Mesenchymal stem cell (in vitro differentiated cells and primary cell): Measurements from ENCODE around the gene PTGR3.

Experiments
- DNase-seq: peaks from one replicate; pipeline ENCODE4 v3.0.0-alpha.2; 2013
- H2AFZ ChIP-seq: one replicate; pipeline ENCODE4 v1.6.1; 2013; ENCODE audit warnings: low read depth, mild to moderate bottlenecking, control low read depth, inconsistent platforms, low read length, moderate library complexity
- H2AK5ac ChIP-seq: 2 replicates; pipeline ENCODE4 v1.6.1; 2013; ENCODE audit warnings: low read length, moderate library complexity, mild to moderate bottlenecking, inconsistent platforms; ENCODE audit not compliant: severe bottlenecking
- H2BK120ac ChIP-seq: one replicate; pipeline ENCODE4 v1.6.1; 2013; ENCODE audit warnings: low read depth, mild to moderate bottlenecking, inconsistent platforms, low read length, moderate library complexity
- H2BK12ac ChIP-seq, 2 experiments: one replicate each; pipeline ENCODE4 v1.6.1; 2013; ENCODE audit warnings: inconsistent platforms in 2 of 2, low read length in 2 of 2, mild to moderate bottlenecking in 2 of 2, moderate library complexity in 2 of 2, control low read depth in 1 of 2
- H2BK15ac ChIP-seq: one replicate; pipeline ENCODE4 v1.6.1; 2013; ENCODE audit warnings: mild to moderate bottlenecking, low read depth, inconsistent platforms; ENCODE audit not compliant: poor library complexity, severe bottlenecking
- H2BK5ac ChIP-seq: 2 replicates; pipeline ENCODE4 v1.6.1; 2013; ENCODE audit warnings: low read depth, mild to moderate bottlenecking, low read length, control low read depth, inconsistent platforms; ENCODE audit not compliant: poor library complexity, severe bottlenecking
- H3K14ac ChIP-seq, 2 experiments: one replicate each; pipeline ENCODE4 v1.6.1; 2013; ENCODE audit warnings: inconsistent platforms in 2 of 2, low read length in 2 of 2, control low read depth in 1 of 2, mild to moderate bottlenecking in 1 of 2, moderate library complexity in 1 of 2
- H3K18ac ChIP-seq, 2 experiments: one replicate each; pipeline ENCODE4 v1.6.1; 2013; ENCODE audit warnings: inconsistent platforms in 2 of 2, low read length in 2 of 2, control low read depth in 1 of 2, low read depth in 1 of 2, mild to moderate bottlenecking in 1 of 2
- H3K23ac ChIP-seq, 2 experiments: one replicate each; pipeline ENCODE4 v1.6.1; 2013; ENCODE audit warnings: inconsistent platforms in 2 of 2, low read length in 2 of 2, mild to moderate bottlenecking in 2 of 2, moderate library complexity in 2 of 2, control low read depth in 1 of 2
- H3K27ac ChIP-seq: 2 replicates; pipeline ENCODE4 v1.5.1; 2013; ENCODE audit warnings: mild to moderate bottlenecking, moderate library complexity, low read length, control low read depth, inconsistent platforms; ENCODE audit not compliant: poor library complexity, severe bottlenecking
- H3K27me3 ChIP-seq, 2 experiments: 2 replicates each; pipeline versions ENCODE4 v1.6.1 to v1.7.0; 2013; ENCODE audit warnings: low read length in 2 of 2, mild to moderate bottlenecking in 2 of 2, moderate library complexity in 2 of 2, control low read depth in 1 of 2, inconsistent platforms in 1 of 2; ENCODE audit not compliant: control insufficient read depth in 1 of 2, insufficient read depth in 1 of 2
- H3K36me3 ChIP-seq, 2 experiments: 2 replicates each; pipeline versions ENCODE4 v1.6.1 to v1.7.0; 2013; ENCODE audit warnings: low read length in 2 of 2, control low read depth in 1 of 2, inconsistent platforms in 1 of 2, low read depth in 1 of 2, mild to moderate bottlenecking in 1 of 2; ENCODE audit not compliant: insufficient read depth in 2 of 2, control insufficient read depth in 1 of 2
- H3K4ac ChIP-seq, 2 experiments: one replicate each; pipeline ENCODE4 v1.6.1; 2013; ENCODE audit warnings: inconsistent platforms in 2 of 2, low read length in 2 of 2, mild to moderate bottlenecking in 2 of 2, moderate library complexity in 2 of 2, control low read depth in 1 of 2, low read depth in 1 of 2
- H3K4me1 ChIP-seq: 2 replicates; pipeline ENCODE4 v1.6.1; 2013; ENCODE audit warnings: low read depth, low read length, control low read depth; ENCODE audit not compliant: control insufficient read depth, insufficient read depth
- H3K4me2 ChIP-seq: 2 replicates; pipeline ENCODE4 v1.6.1; 2013; ENCODE audit warnings: low read length, mild to moderate bottlenecking, inconsistent platforms; ENCODE audit not compliant: poor library complexity, severe bottlenecking
- H3K4me3 ChIP-seq, 2 experiments: 2 replicates each; pipeline versions ENCODE4 v1.5.1 to v1.7.0; 2013; ENCODE audit warnings: low read length in 2 of 2, mild to moderate bottlenecking in 2 of 2, control low read depth in 1 of 2, low read depth in 1 of 2; ENCODE audit not compliant: insufficient read depth in 1 of 2
- H3K79me1 ChIP-seq: replicated peaks from 2 replicates; pipeline ENCODE4 v1.6.1; 2013; ENCODE audit warnings: mild to moderate bottlenecking, control low read depth, low read length, inconsistent platforms; ENCODE audit not compliant: poor library complexity, severe bottlenecking
- H3K9ac ChIP-seq: 2 replicates; pipeline ENCODE4 v1.7.0; 2013; ENCODE audit warnings: mild to moderate bottlenecking, low read length, moderate library complexity
- H3K9me3 ChIP-seq: 2 replicates; pipeline ENCODE4 v1.7.0; 2013; ENCODE audit warnings: mild to moderate bottlenecking, low read length; ENCODE audit not compliant: control insufficient read depth
- H4K8ac ChIP-seq: one replicate; pipeline ENCODE4 v1.6.1; 2013; ENCODE audit warnings: inconsistent platforms, mild to moderate bottlenecking, low read length, moderate library complexity
- H4K91ac ChIP-seq: one replicate; pipeline ENCODE4 v1.6.1; 2013; ENCODE audit warnings: mild to moderate bottlenecking, low read length, inconsistent platforms
- WGBS: methylation state at CpG from one replicate; pipeline ENCODE4 v1.1.7; 2013; ENCODE audit warnings: mixed read lengths; 5-methylcytosine and 5-hydroxymethylcytosine counted together

The PTGR3 gene

DNA sequence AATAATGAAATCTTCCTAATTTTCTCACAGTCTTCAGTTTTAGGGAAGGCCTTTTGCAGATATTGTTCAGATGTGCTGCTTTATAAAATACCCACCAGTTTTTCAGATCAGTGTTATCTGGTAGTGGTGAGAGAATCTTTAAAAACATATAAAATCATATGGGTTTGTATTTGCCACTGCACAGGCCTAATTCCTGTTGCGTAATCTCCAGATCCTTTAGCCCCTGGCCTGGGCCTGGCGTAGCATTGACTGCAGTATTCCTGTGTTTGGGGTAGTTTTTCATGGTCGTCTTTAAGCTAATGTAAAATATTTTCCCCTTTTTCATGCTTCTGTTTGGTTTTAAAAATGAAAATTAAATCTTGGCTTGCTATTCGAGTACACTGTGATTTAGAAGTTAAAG lies 44.8 kb upstream of the PTGR3 start:
- Histone ChIP-seq H3K4me3 (peak overlapping the region in 1 of 2 experiments; percentile 59), H2BK15ac (no peak overlapping the region), H4K91ac (no peak overlapping the region), H3K79me1 (peaks cover 18% of the 10 kb centered on the region), H3K9me3 (no peaks in the 10 kb centered on the region), H3K4ac (no peak overlapping the region), H3K4me2 (no peak overlapping the region), H2AK5ac (no peak overlapping the region), H2BK5ac (no peak overlapping the region), H3K4me1 (peaks cover 6% of the 10 kb centered on the region), H2AFZ (no peak overlapping the region), H3K23ac (no peak overlapping the region), H3K9ac (peak overlapping the region; percentile 85), H3K36me3 (no peaks in the 10 kb centered on the region), H2BK12ac (no peak overlapping the region), H4K8ac (no peak overlapping the region), H3K27ac (no peak overlapping the region), H3K18ac (no peak overlapping the region), H3K14ac (no peak overlapping the region), H2BK120ac (no peak overlapping the region), H3K27me3 (no peaks in the 10 kb centered on the region)
- WGBS = 83% methylated on average over 4 of the region's 4 CpGs
- peak; percentile 26 for DNase-seq

DNA sequence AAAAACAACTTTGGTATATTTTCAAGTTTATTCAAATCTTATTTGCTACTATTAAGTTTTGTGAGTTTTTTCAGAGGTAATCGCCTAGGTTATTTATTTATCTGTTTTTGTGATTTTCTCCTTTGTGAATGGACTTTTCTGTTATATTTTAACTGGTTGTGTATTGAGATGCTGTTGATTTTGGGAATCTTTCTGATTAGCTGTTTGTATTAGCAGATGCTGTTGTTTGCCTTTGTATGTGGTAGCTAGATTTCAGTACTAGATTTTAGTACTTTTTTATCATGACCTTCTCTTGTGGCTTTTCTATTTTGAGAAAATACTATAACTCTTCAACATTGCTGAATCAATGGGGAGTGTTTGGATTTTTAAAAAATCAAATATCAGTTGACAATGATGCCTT lies 44.1 kb upstream of the PTGR3 start:
- Histone ChIP-seq H2AFZ (no peak overlapping the region), H3K23ac (no peak overlapping the region)
- WGBS = 100% methylated on average over 1 of the region's 1 CpG

DNA sequence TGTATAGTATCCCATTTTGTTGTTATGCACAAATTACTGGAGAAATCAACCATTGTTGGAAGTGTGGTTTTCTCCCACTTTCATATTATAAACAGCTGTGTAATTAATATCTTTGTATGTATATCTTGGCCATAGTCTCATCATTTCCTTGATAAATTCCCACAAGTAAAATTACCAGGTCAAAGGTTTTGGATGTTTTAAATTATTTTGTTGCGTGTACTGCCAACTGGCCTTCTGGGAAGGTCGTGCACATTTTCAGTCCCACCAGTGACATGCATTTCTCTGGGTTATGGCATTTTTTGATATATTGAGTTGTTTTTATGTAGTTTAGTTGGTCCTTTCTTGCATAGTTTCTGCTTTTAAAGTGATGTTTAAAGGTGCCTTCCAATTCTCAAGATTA lies 43.2 kb upstream of the PTGR3 start:
- no peak overlapping the region for H2AFZ ChIP-seq
- WGBS = 80% methylated on average over 2 of the region's 2 CpGs
- H4K91ac ChIP-seq = no peak overlapping the region

More for the DNA sequence above, 44.1 kb upstream of the PTGR3 start:
- H3K4me1 ChIP-seq = peaks cover 8% of the 10 kb centered on the region
- DNase-seq = no peak
- no peak overlapping the region for H3K18ac ChIP-seq
- no peak overlapping the region for H4K8ac ChIP-seq
- no peak overlapping the region for H4K91ac ChIP-seq
- peaks cover 20% of the 10 kb centered on the region for H3K79me1 ChIP-seq
- H2BK120ac ChIP-seq = no peak overlapping the region
- H2BK15ac ChIP-seq = no peak overlapping the region
- peak overlapping the region in 1 of 2 experiments; percentile 59 for H3K4me3 ChIP-seq
- H3K36me3 ChIP-seq = no peaks in the 10 kb centered on the region
- H3K4ac ChIP-seq = no peak overlapping the region
- H3K27me3 ChIP-seq = no peaks in the 10 kb centered on the region
- no peak overlapping the region for H3K4me2 ChIP-seq
- H3K9ac ChIP-seq = peak overlapping the region; percentile 85
- H3K14ac ChIP-seq = no peak overlapping the region
- H3K9me3 ChIP-seq = no peaks in the 10 kb centered on the region
- H2AK5ac ChIP-seq = no peak overlapping the region
- H3K27ac ChIP-seq = no peak overlapping the region
- H2BK5ac ChIP-seq = no peak overlapping the region
- H2BK12ac ChIP-seq = no peak overlapping the region

DNA sequence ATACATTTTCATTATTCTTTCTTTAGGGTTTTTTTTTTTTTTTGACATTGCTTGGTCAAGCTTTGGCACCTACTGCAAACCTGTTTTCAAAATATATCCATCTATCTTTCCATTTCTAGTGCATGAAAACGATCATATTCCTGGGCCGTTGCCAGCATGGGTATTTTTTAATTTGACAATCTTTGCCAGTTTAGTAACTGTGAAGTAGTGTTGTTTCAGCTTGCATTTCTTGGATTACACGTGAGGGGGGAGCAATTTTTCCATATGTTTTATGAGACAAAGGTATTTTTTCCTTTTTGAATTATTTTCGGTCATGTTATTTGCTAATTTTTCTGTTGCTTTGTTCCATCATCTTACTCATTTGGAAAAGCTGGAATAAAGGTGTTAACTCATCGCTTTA lies 42.5 kb upstream of the PTGR3 start:
- DNase-seq = no peak
- H3K9ac ChIP-seq = peak overlapping the region; percentile 85
- H2AK5ac ChIP-seq = no peak overlapping the region
- H3K36me3 ChIP-seq = no peaks in the 10 kb centered on the region
- H2AFZ ChIP-seq = no peak overlapping the region
- H3K27ac ChIP-seq = no peak overlapping the region
- peaks cover 10% of the 10 kb centered on the region for H3K4me1 ChIP-seq
- H3K18ac ChIP-seq = no peak overlapping the region
- no peak overlapping the region for H3K14ac ChIP-seq
- no peak overlapping the region for H2BK5ac ChIP-seq
- H2BK15ac ChIP-seq = no peak overlapping the region
- H4K91ac ChIP-seq = no peak overlapping the region
- peaks cover 22% of the 10 kb centered on the region for H3K79me1 ChIP-seq
- H3K4ac ChIP-seq = no peak overlapping the region
- no peak overlapping the region for H3K4me2 ChIP-seq
- H3K27me3 ChIP-seq = no peaks in the 10 kb centered on the region
- H3K4me3 ChIP-seq = no peak overlapping the region
- H3K23ac ChIP-seq = no peak overlapping the region
- no peaks in the 10 kb centered on the region for H3K9me3 ChIP-seq
- H2BK12ac ChIP-seq = no peak overlapping the region
- WGBS = 89% methylated on average over 3 of the region's 5 CpGs
- no peak overlapping the region for H4K8ac ChIP-seq
- no peak overlapping the region for H2BK120ac ChIP-seq

More for the DNA sequence above, 43.2 kb upstream of the PTGR3 start:
- Histone ChIP-seq H3K14ac (no peak overlapping the region), H3K27me3 (no peaks in the 10 kb centered on the region), H3K4me3 (no peak overlapping the region), H3K4me1 (peaks cover 8% of the 10 kb centered on the region), H3K9me3 (no peaks in the 10 kb centered on the region), H3K18ac (no peak overlapping the region), H2BK5ac (no peak overlapping the region), H3K4me2 (no peak overlapping the region), H3K36me3 (no peaks in the 10 kb centered on the region), H2AK5ac (no peak overlapping the region), H2BK12ac (no peak overlapping the region), H3K23ac (no peak overlapping the region), H2BK120ac (no peak overlapping the region), H4K8ac (no peak overlapping the region), H2BK15ac (no peak overlapping the region), H3K79me1 (peaks cover 20% of the 10 kb centered on the region), H3K4ac (no peak overlapping the region), H3K27ac (no peak overlapping the region), H3K9ac (peak overlapping the region; percentile 85)
- no peak for DNase-seq
